CD4-positive, alpha-beta T cell treated with Interleukin-6 at 100 ng/mL for 8 hours (primary cell): ENCODE data around the gene CDH4.

Experiments
- DNase-seq: peaks from one replicate; pipeline ENCODE4 v3.0.0-alpha.2; 2020; ENCODE audit warnings: mixed read lengths, low spot score

Gene CDH4

GRCh38 chr20:61608275-61609085, 356.4 kb downstream of the CDH4 start:
- DNase-seq: no peak

- DNase-seq: no peak
Measured at GRCh38 chr20:61609461-61609860, 357.4 kb downstream of the CDH4 start.

GRCh38 chr20:61611401-61612180, 359.5 kb downstream of the CDH4 start:
- DNase-seq: no peak

GRCh38 chr20:61613917-61614705, 362.1 kb downstream of the CDH4 start:
- DNase-seq: no peak

- DNase-seq: no peak
Measured at GRCh38 chr20:61614706-61615100, 362.6 kb downstream of the CDH4 start.

GRCh38 chr20:61615806-61616205, 363.7 kb downstream of the CDH4 start:
- DNase-seq: no peak

- DNase-seq: no peak
Measured at GRCh38 chr20:61619751-61620150, 367.7 kb downstream of the CDH4 start.

GRCh38 chr20:61620174-61620573, 368.1 kb downstream of the CDH4 start:
- no peak for DNase-seq

GRCh38 chr20:61621035-61621730, 369.1 kb downstream of the CDH4 start:
- no peak for DNase-seq

- DNase-seq: no peak
Measured at GRCh38 chr20:61621852-61622251, 369.8 kb downstream of the CDH4 start.

- DNase-seq: no peak
Measured at GRCh38 chr20:61623451-61623850, 371.4 kb downstream of the CDH4 start.

- no peak for DNase-seq
Measured at GRCh38 chr20:61625246-61625645, 373.2 kb downstream of the CDH4 start.

GRCh38 chr20:61626412-61626811, 374.4 kb downstream of the CDH4 start:
- DNase-seq: no peak

GRCh38 chr20:61627791-61628415, 375.8 kb downstream of the CDH4 start:
- DNase-seq: no peak

GRCh38 chr20:61628480-61628879, 376.4 kb downstream of the CDH4 start:
- no peak for DNase-seq

GRCh38 chr20:61628901-61629601, 377.0 kb downstream of the CDH4 start:
- no peak for DNase-seq

GRCh38 chr20:61629602-61630390, 377.7 kb downstream of the CDH4 start:
- no peak for DNase-seq

GRCh38 chr20:61630391-61630650, 378.3 kb downstream of the CDH4 start:
- DNase-seq: no peak

GRCh38 chr20:61630816-61631215, 378.8 kb downstream of the CDH4 start:
- no peak for DNase-seq

GRCh38 chr20:61631751-61632150, 379.7 kb downstream of the CDH4 start:
- DNase-seq: no peak
